ENCODE data around the gene ASB2.

Gene ASB2

DNA sequence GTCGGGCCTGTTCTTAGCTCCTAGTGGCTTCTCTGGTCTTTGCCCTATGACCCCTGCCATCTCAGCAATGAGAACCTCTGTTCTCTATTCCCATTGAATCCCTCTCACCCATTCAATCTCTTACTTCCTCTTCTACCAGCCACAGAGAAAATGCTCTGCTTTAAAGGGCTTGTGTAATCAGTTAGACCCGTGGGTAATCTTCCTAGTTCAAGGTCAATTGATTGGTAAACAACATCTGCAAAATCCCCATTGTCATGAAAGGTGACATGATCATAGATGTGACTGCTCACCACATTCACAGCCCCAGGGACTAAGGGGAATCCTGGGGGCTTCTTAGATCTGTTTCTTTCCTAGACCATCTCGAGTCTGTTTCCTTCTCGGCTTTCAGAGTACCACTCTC lies 13.6 kb upstream of the ASB2 start:
- Histone ChIP-seq H3K27ac (ENCODE audit: insufficient read depth in 1 of 2, low read depth in 1 of 2, low read length in 2 of 2, poor library complexity in 1 of 2, severe bottlenecking in 2 of 2) (no peak overlapping the region), H3K27me3 (replicated peaks in 2 of 5; ENCODE audit: control insufficient read depth in 4 of 5, insufficient read depth in 5 of 5, low read length in 4 of 5) (peaks cover 0 to 19% (median 0%) of the 10 kb centered on the region in 5 experiments), H3K4me1 (ENCODE audit: control extremely low read depth in 1 of 4, control insufficient read depth in 4 of 4, insufficient read depth in 4 of 4, low read length in 3 of 4) (peaks cover 0 to 3% (median 0%) of the 10 kb centered on the region in 4 experiments), H3K9me3 (ENCODE audit: control extremely low read depth in 1 of 5, control insufficient read depth in 4 of 5, insufficient read depth in 2 of 5, low read depth in 1 of 5, low read length in 4 of 5) (no peaks in the 10 kb centered on the region), H3K4me3 (ENCODE audit: control insufficient read depth in 1 of 7, extremely low read depth in 1 of 7, insufficient read depth in 4 of 7, low read depth in 2 of 7, low read length in 6 of 7) (no peak overlapping the region), H3K36me3 (ENCODE audit: control insufficient read depth in 4 of 4, insufficient read depth in 4 of 4, low read length in 3 of 4) (no peaks in the 10 kb centered on the region)
- POLR2A ChIA-PET = no interaction called here
- 58% methylated on average over 3 of the region's 4 CpGs for WGBS (ENCODE audit: insufficient coverage)
- no peak for DNase-seq
- CTCF ChIA-PET = interaction anchor here (1.1 to 2.0 kb wide), 3 partner anchors 10 to 50 kb away, joined by 3 to 6 read pairs (median 5); no protein-coding TSS in a partner anchor

DNA sequence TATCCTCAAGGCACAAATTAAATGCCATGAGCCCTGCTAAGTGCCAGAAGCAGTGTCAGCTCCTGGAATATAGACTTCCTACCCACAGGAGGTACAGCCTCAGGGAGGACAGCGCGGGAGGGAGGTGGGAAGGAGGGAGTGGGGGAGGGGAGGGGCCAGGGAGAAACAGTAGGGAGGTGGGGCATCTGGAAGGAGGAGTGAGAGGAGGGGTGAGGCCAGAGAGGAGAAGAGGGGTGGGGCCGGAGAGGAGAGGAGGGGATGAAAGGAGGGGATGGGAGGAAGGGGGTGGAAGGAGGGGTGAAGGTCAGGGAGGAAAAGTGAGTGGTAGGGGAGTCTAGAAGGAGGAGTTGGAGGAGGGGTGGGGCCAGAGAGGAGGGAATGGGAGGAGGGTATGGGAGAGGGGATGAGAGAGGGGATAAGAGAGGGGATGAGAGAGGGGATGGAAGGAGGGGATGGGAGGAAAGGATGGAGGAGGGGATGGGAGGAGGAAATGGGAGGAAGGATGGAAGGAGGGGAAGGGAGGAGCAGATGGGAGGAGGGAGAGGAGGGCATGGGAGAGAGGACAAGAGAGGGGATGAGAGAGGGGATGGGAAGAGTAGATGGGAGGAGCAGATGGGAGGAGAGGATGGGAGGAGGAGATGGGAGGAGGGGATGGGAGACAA lies 11.6 kb upstream of the ASB2 start:
- DNase-seq = no peak
- Histone ChIP-seq H3K4me3 (ENCODE audit: control insufficient read depth in 1 of 7, extremely low read depth in 1 of 7, insufficient read depth in 4 of 7, low read depth in 2 of 7, low read length in 6 of 7) (no peak overlapping the region), H3K4me1 (ENCODE audit: control extremely low read depth in 1 of 4, control insufficient read depth in 4 of 4, insufficient read depth in 4 of 4, low read length in 3 of 4) (peaks cover 0 to 3% (median 0%) of the 10 kb centered on the region in 4 experiments), H3K27me3 (replicated peaks in 2 of 5; ENCODE audit: control insufficient read depth in 4 of 5, insufficient read depth in 5 of 5, low read length in 4 of 5) (peaks cover 0 to 19% (median 0%) of the 10 kb centered on the region in 5 experiments), H3K27ac (ENCODE audit: insufficient read depth in 1 of 2, low read depth in 1 of 2, low read length in 2 of 2, poor library complexity in 1 of 2, severe bottlenecking in 2 of 2) (no peak overlapping the region), H3K9me3 (ENCODE audit: control extremely low read depth in 1 of 5, control insufficient read depth in 4 of 5, insufficient read depth in 2 of 5, low read depth in 1 of 5, low read length in 4 of 5) (no peaks in the 10 kb centered on the region), H3K36me3 (ENCODE audit: control insufficient read depth in 4 of 4, insufficient read depth in 4 of 4, low read length in 3 of 4) (no peaks in the 10 kb centered on the region)
- ChIA-PET CTCF (interaction anchor here (11.7 to 30.4 kb wide), 2 partner anchors 11 to 45 kb away, joined by 130 to 632 read pairs; partner anchors contain the start of gene CCDC197), POLR2A (no interaction called here)
- 90% methylated on average over 1 of the region's 3 CpGs for WGBS (ENCODE audit: insufficient coverage)

DNA sequence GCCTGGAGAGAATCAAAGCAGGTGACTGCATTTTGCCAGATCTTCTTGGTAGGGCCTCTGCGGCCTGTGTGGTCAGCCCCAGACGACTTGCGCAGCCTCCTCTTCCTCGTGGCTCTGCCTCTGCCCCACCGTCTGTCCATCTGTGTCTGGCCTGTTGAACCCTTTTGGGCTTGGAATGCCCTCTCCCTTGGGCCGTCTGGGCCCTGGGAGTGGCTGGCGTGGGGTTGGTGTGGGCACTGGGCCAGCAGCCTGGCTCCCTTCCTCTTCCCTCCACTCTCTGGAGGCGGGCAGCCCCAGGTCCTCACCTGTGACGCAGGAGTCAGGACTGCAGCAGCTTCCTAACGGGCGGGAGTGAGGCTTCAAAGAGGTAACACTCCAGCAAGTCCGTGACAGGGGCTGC lies 11.0 kb upstream of the ASB2 start:
- POLR2A ChIA-PET = no interaction called here
- no peak overlapping the region for H3K27ac ChIP-seq (ENCODE audit: insufficient read depth in 1 of 2, low read depth in 1 of 2, low read length in 2 of 2, poor library complexity in 1 of 2, severe bottlenecking in 2 of 2)

DNA sequence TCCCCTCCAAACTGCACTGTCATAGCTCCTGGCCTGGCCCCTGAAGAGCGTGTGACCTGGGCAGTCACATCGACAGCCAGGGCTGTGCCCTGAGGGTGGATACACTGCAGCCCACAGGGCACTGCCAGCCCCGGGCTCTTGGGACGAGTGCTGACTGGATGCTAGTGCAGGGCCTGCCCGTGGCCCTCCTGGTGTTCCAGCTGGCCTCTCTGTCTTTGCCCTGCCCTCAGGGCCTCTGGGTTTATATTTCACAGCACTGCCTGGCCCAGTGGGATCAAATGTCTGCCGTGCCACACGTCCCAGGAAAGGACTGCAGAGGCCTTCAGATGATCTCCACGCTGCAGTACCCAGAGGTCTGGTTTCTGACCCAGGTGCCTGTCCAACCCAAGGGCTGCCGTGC lies 10.6 kb upstream of the ASB2 start:
- 68% methylated on average over 9 of the region's 9 CpGs for WGBS (ENCODE audit: insufficient coverage)
- no peak for DNase-seq
- POLR2A ChIA-PET = no interaction called here

More for the DNA sequence above, 11.0 kb upstream of the ASB2 start:
- DNase-seq = no peak
- Histone ChIP-seq H3K36me3 (ENCODE audit: control insufficient read depth in 4 of 4, insufficient read depth in 4 of 4, low read length in 3 of 4) (no peaks in the 10 kb centered on the region), H3K4me1 (ENCODE audit: control extremely low read depth in 1 of 4, control insufficient read depth in 4 of 4, insufficient read depth in 4 of 4, low read length in 3 of 4) (peaks cover 0 to 3% (median 0%) of the 10 kb centered on the region in 4 experiments), H3K27me3 (replicated peaks in 2 of 5; ENCODE audit: control insufficient read depth in 4 of 5, insufficient read depth in 5 of 5, low read length in 4 of 5) (peaks cover 0 to 18% (median 0%) of the 10 kb centered on the region in 5 experiments), H3K9me3 (ENCODE audit: control extremely low read depth in 1 of 5, control insufficient read depth in 4 of 5, insufficient read depth in 2 of 5, low read depth in 1 of 5, low read length in 4 of 5) (no peaks in the 10 kb centered on the region), H3K4me3 (ENCODE audit: control insufficient read depth in 1 of 7, extremely low read depth in 1 of 7, insufficient read depth in 4 of 7, low read depth in 2 of 7, low read length in 6 of 7) (no peak overlapping the region)
- WGBS (ENCODE audit: insufficient coverage) = 96% methylated on average over 11 of the region's 12 CpGs
- CTCF ChIA-PET = interaction anchor here (11.7 to 30.4 kb wide), 2 partner anchors 11 to 44 kb away, joined by 130 to 632 read pairs; partner anchors contain the start of gene CCDC197

DNA sequence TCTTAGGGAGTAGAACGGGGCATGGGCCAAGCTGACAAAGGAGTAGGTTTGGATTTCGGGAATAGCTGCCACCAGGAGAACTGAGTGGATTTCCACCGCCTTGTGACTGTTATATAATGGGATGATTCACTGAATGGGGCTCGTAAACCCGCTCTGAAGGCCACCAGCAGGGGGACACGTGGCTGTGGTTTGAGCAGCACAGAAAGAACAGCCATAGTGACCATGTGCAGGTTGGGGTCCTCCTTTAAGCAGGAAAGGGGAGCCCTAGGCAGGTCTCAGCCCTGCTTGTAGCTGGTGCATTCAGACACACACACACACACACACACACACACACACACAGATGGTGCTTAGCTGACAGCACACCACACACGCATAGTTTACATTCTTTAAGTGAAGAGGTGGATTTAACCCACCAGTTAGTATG lies 8.6 kb upstream of the ASB2 start:
- WGBS (ENCODE audit: insufficient coverage) = 90% methylated on average over 7 of the region's 7 CpGs
- H3K27ac ChIP-seq (ENCODE audit: insufficient read depth in 1 of 2, low read depth in 1 of 2, low read length in 2 of 2, poor library complexity in 1 of 2, severe bottlenecking in 2 of 2) = no peak overlapping the region
- H3K9me3 ChIP-seq (ENCODE audit: control extremely low read depth in 1 of 5, control insufficient read depth in 4 of 5, insufficient read depth in 2 of 5, low read depth in 1 of 5, low read length in 4 of 5) = no peaks in the 10 kb centered on the region
- DNase-seq = peak in 2 of 3 donors; percentile 45
- ChIA-PET CTCF (interaction anchor here (2.5 to 30.4 kb wide), 3 partner anchors 14 to 42 kb away, joined by 8 to 632 read pairs (median 130); partner anchors contain the start of gene CCDC197), POLR2A (no interaction called here)
- peaks cover 0 to 3% (median 0%) of the 10 kb centered on the region in 4 experiments for H3K4me1 ChIP-seq (ENCODE audit: control extremely low read depth in 1 of 4, control insufficient read depth in 4 of 4, insufficient read depth in 4 of 4, low read length in 3 of 4)
- no peak overlapping the region for H3K4me3 ChIP-seq (ENCODE audit: control insufficient read depth in 1 of 7, extremely low read depth in 1 of 7, insufficient read depth in 4 of 7, low read depth in 2 of 7, low read length in 6 of 7)
- H3K27me3 ChIP-seq (replicated peaks in 2 of 5; ENCODE audit: control insufficient read depth in 4 of 5, insufficient read depth in 5 of 5, low read length in 4 of 5) = peaks cover 0 to 9% (median 0%) of the 10 kb centered on the region in 5 experiments
- H3K36me3 ChIP-seq (ENCODE audit: control insufficient read depth in 4 of 4, insufficient read depth in 4 of 4, low read length in 3 of 4) = no peaks in the 10 kb centered on the region

More for the DNA sequence above, 10.6 kb upstream of the ASB2 start:
- peaks cover 0 to 15% (median 0%) of the 10 kb centered on the region in 5 experiments for H3K27me3 ChIP-seq (replicated peaks in 2 of 5; ENCODE audit: control insufficient read depth in 4 of 5, insufficient read depth in 5 of 5, low read length in 4 of 5)
- H3K36me3 ChIP-seq (ENCODE audit: control insufficient read depth in 4 of 4, insufficient read depth in 4 of 4, low read length in 3 of 4) = no peaks in the 10 kb centered on the region
- H3K4me3 ChIP-seq (ENCODE audit: control insufficient read depth in 1 of 7, extremely low read depth in 1 of 7, insufficient read depth in 4 of 7, low read depth in 2 of 7, low read length in 6 of 7) = no peak overlapping the region
- no peaks in the 10 kb centered on the region for H3K9me3 ChIP-seq (ENCODE audit: control extremely low read depth in 1 of 5, control insufficient read depth in 4 of 5, insufficient read depth in 2 of 5, low read depth in 1 of 5, low read length in 4 of 5)
- no peak overlapping the region for H3K27ac ChIP-seq (ENCODE audit: insufficient read depth in 1 of 2, low read depth in 1 of 2, low read length in 2 of 2, poor library complexity in 1 of 2, severe bottlenecking in 2 of 2)
- CTCF ChIA-PET = interaction anchor here (0.8 to 30.4 kb wide), 3 partner anchors 12 to 44 kb away, joined by 4 to 632 read pairs (median 130); partner anchors contain the start of gene CCDC197
- peaks cover 0 to 3% (median 0%) of the 10 kb centered on the region in 4 experiments for H3K4me1 ChIP-seq (ENCODE audit: control extremely low read depth in 1 of 4, control insufficient read depth in 4 of 4, insufficient read depth in 4 of 4, low read length in 3 of 4)

DNA sequence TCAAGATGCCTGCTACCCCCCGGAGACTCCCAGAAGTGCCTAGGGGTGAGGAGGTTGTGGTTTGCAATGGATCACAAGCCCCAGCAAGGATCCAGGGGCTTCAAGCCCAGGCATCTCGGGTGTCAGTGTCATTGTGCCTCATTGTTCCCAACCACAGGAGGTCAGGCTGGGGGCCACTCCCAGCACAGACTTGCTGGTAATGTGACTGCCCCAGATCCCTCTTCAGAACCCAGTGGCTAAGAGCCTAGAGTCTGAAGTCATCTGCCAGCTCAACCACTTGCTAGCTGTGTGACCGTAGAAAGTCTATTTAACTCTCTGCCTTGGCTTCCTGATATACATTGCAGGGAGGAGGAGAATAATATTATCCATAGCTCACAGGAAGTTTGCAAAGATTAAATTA lies 7.7 kb upstream of the ASB2 start:
- H3K4me3 ChIP-seq (ENCODE audit: control insufficient read depth in 1 of 7, extremely low read depth in 1 of 7, insufficient read depth in 4 of 7, low read depth in 2 of 7, low read length in 6 of 7) = no peak overlapping the region
- no peak overlapping the region for H3K27ac ChIP-seq (ENCODE audit: insufficient read depth in 1 of 2, low read depth in 1 of 2, low read length in 2 of 2, poor library complexity in 1 of 2, severe bottlenecking in 2 of 2)
- DNase-seq = no peak
- peaks cover 0 to 4% (median 0%) of the 10 kb centered on the region in 5 experiments for H3K27me3 ChIP-seq (replicated peaks in 2 of 5; ENCODE audit: control insufficient read depth in 4 of 5, insufficient read depth in 5 of 5, low read length in 4 of 5)
- ChIA-PET POLR2A (no interaction called here), CTCF (interaction anchor here (2.5 to 30.4 kb wide), 4 partner anchors 10 to 41 kb away, joined by 8 to 632 read pairs (median 70); partner anchors contain the start of gene CCDC197)
- peaks cover 0 to 3% (median 0%) of the 10 kb centered on the region in 4 experiments for H3K4me1 ChIP-seq (ENCODE audit: control extremely low read depth in 1 of 4, control insufficient read depth in 4 of 4, insufficient read depth in 4 of 4, low read length in 3 of 4)
- no peaks in the 10 kb centered on the region for H3K9me3 ChIP-seq (ENCODE audit: control extremely low read depth in 1 of 5, control insufficient read depth in 4 of 5, insufficient read depth in 2 of 5, low read depth in 1 of 5, low read length in 4 of 5)
- WGBS (ENCODE audit: insufficient coverage) = 100% methylated on average over 1 of the region's 3 CpGs
- no peaks in the 10 kb centered on the region for H3K36me3 ChIP-seq (ENCODE audit: control insufficient read depth in 4 of 4, insufficient read depth in 4 of 4, low read length in 3 of 4)
